GM10266 (cell line): ENCODE data around the gene SETMAR.
A peak's percentile ranks its signal among the peaks of the same experiment; 100 is the strongest.

Experiments
- DNase-seq: peaks from one replicate; pipeline ENCODE4 v3.0.0; 2012; ENCODE audit errors: extremely low spot score
- CTCF ChIP-seq: IDR thresholded peaks from 2 replicates; pipeline ENCODE4 v1.5.1; 2012; ENCODE audit warnings: mild to moderate bottlenecking, low read depth; ENCODE audit not compliant: control insufficient read depth, insufficient read depth; ENCODE audit errors: missing control alignments

Gene SETMAR

GRCh38 chr3:4340077-4340410 lies 36.9 kb downstream of the SETMAR start:
- DNase-seq, result no peak
- no peak for TF ChIP-seq CTCF

GRCh38 chr3:4340411-4341335 lies 37.5 kb downstream of the SETMAR start:
- DNase-seq, result no peak
- TF ChIP-seq CTCF, result no peak

GRCh38 chr3:4341336-4341675 lies 38.1 kb downstream of the SETMAR start:
- DNase-seq, result no peak
- no peak for TF ChIP-seq CTCF

GRCh38 chr3:4343258-4343657 lies 40.1 kb downstream of the SETMAR start:
- no peak for DNase-seq
- no peak for TF ChIP-seq CTCF

- DNase-seq, result peak; percentile 55
These were observed 47.6 kb downstream of the SETMAR start for GRCh38 chr3:4350789-4351163.

GRCh38 chr3:4351164-4351855 lies 48.1 kb downstream of the SETMAR start:
- no peak for TF ChIP-seq CTCF
- DNase-seq, result peak; percentile 20

More at GRCh38 chr3:4350789-4351163, 47.6 kb downstream of the SETMAR start:
- TF ChIP-seq CTCF, result peak; percentile 75

GRCh38 chr3:4351872-4352271 lies 48.7 kb downstream of the SETMAR start:
- TF ChIP-seq CTCF, result no peak
- no peak for DNase-seq
